SK-N-SH (cell line): ENCODE results near the gene LMBR1L. TPM values are rescaled to one million over a fixed set of nuclear protein-coding genes. Genes with fewer than 3 reads are reported as not detected.
A peak's percentile ranks its signal among the peaks of the same experiment; 100 is the strongest.

Source experiments
- CTCF ChIA-PET: fragments of 300-600, 350-600 bp; formaldehyde crosslinking; extraction: SDS; loops from one replicate; lab custom pipeline; 2021; lab: Yijun Ruan, JAX
- POLR2A ChIA-PET: fragments of 350-600 bp; sonication (Branson Sonifier 250); formaldehyde crosslinking; extraction: SDS; loops from one replicate; lab custom pipeline; 2020; ENCODE audit warnings: antibody characterized with exemption, inconsistent platforms; lab: Yijun Ruan, JAX
- DNase-seq: peaks from one replicate; pipeline ENCODE4 v3.0.0; 2012
- H2AFZ ChIP-seq: fragments of 200-600 bp; sonication (generic); 2 replicates; pipeline ENCODE4 v1.8.1; 2016; ENCODE audit warnings: antibody characterized with exemption, mild to moderate bottlenecking, low read depth
- H3F3A ChIP-seq: fragments of 200-600 bp; sonication (generic); replicated peaks from 2 replicates; pipeline ENCODE3; 2016; ENCODE audit warnings: antibody characterized with exemption, mild to moderate bottlenecking; ENCODE audit not compliant: insufficient read depth
- H3K27ac ChIP-seq, 2 experiments: fragments of 200-500 bp in 1 of 2; fragments of 200-600 bp in 1 of 2; sonication (Bioruptor generic) in 1 of 2; sonication (generic), shearing (Covaris generic) in 1 of 2; 2 replicates each; pipeline versions ENCODE4 v1.5.1 to v1.6.1; 2014 to 2016; ENCODE audit warnings: low read depth in 2 of 2, inconsistent platforms in 1 of 2, low read length in 1 of 2, mild to moderate bottlenecking in 1 of 2, mixed read lengths in 1 of 2
- H3K27me3 ChIP-seq: fragments of 200-600 bp; sonication (generic), shearing (Covaris generic); 2 replicates; pipeline ENCODE4 v1.6.1; 2016; ENCODE audit warnings: mixed run types; ENCODE audit not compliant: insufficient read depth
- H3K36me3 ChIP-seq, 2 experiments: fragments of 200-500 bp in 1 of 2; fragments of 200-600 bp in 1 of 2; sonication (Bioruptor generic) in 1 of 2; sonication (generic) in 1 of 2; replicated peaks in 1 of 2; 2 replicates each; pipeline versions ENCODE3 to v1.5.1; 2014 to 2016; ENCODE audit warnings: low read length in 1 of 2, mild to moderate bottlenecking in 1 of 2; ENCODE audit not compliant: insufficient read depth in 2 of 2, control insufficient read depth in 1 of 2
- H3K4me1 ChIP-seq, 2 experiments: fragments of 200-500 bp in 1 of 2; fragments of 200-600 bp in 1 of 2; sonication (Bioruptor generic) in 1 of 2; sonication (generic), shearing (Covaris generic) in 1 of 2; 2 replicates each; pipeline versions ENCODE4 v1.5.1 to v1.6.1; 2014 to 2016; ENCODE audit warnings: low read depth in 1 of 2, low read length in 1 of 2, mixed run types in 1 of 2; ENCODE audit not compliant: insufficient read depth in 2 of 2, control insufficient read depth in 1 of 2
- H3K4me2 ChIP-seq: fragments of 200-600 bp; sonication (generic), shearing (Covaris generic); 2 replicates; pipeline ENCODE4 v1.6.1; 2017; ENCODE audit warnings: mixed run types
- H3K4me3 ChIP-seq, 2 experiments: fragments of 200-500 bp in 1 of 2; fragments of 200-600 bp in 1 of 2; sonication (Bioruptor generic) in 1 of 2; sonication (generic), shearing (Covaris generic) in 1 of 2; 2 replicates each; pipeline versions ENCODE4 v1.5.1 to v1.8.1; 2014 to 2016; ENCODE audit warnings: low read depth in 2 of 2, inconsistent platforms in 1 of 2, low read length in 1 of 2, mild to moderate bottlenecking in 1 of 2, mixed read lengths in 1 of 2, moderate library complexity in 1 of 2
- H3K79me2 ChIP-seq: fragments of 200-600 bp; sonication (generic); 2 replicates; pipeline ENCODE4 v1.8.1; 2017; ENCODE audit warnings: mild to moderate bottlenecking; ENCODE audit not compliant: insufficient read depth
- H3K9ac ChIP-seq: fragments of 200-600 bp; sonication (generic); 2 replicates; pipeline ENCODE4 v1.6.1; 2017; ENCODE audit warnings: mixed run types
- H3K9me2 ChIP-seq: fragments of 200-600 bp; sonication (generic); 2 replicates; pipeline ENCODE4 v1.6.1; 2017; ENCODE audit warnings: mixed run types
- H3K9me3 ChIP-seq: fragments of 200-600 bp; sonication (generic); 2 replicates; pipeline ENCODE4 v1.6.1; 2017; ENCODE audit warnings: mixed run types, mild to moderate bottlenecking, moderate library complexity
- H4K20me1 ChIP-seq: fragments of 200-600 bp; sonication (generic); 2 replicates; pipeline ENCODE4 v1.6.1; 2017; ENCODE audit warnings: mild to moderate bottlenecking, mixed run types; ENCODE audit not compliant: insufficient read depth
- CHD2 ChIP-seq: fragments of 150-350 bp; IDR thresholded peaks from 2 replicates; pipeline ENCODE4 v1.6.1; 2018; ENCODE audit warnings: low read length; ENCODE audit not compliant: partially characterized antibody
- EP300 ChIP-seq, 2 experiments: IDR thresholded peaks; 2 replicates each; pipeline versions ENCODE4 v1.4.0 to v1.6.1; 2012; ENCODE audit warnings: borderline replicate concordance in 1 of 2, low read depth in 1 of 2, low read length in 1 of 2
- EZH2phosphoT487 ChIP-seq: fragments of 200-600 bp; sonication (generic); IDR thresholded peaks from 2 replicates; pipeline ENCODE4 v1.6.1; 2017; ENCODE audit warnings: low read depth, mixed run types, mild to moderate bottlenecking, antibody characterized with exemption, moderate library complexity, borderline replicate concordance
- GABPA ChIP-seq: IDR thresholded peaks from 2 replicates; pipeline ENCODE4 v1.4.0; 2012; ENCODE audit warnings: low read depth, mild to moderate bottlenecking
- JUND ChIP-seq: IDR thresholded peaks from 2 replicates; pipeline ENCODE4 v1.4.0; 2012
- MAX ChIP-seq: IDR thresholded peaks from 2 replicates; pipeline ENCODE4 v1.4.0; 2012; ENCODE audit warnings: low read depth
- MEF2A ChIP-seq: IDR thresholded peaks from 2 replicates; pipeline ENCODE4 v1.4.0; 2012; ENCODE audit warnings: low read depth, borderline replicate concordance
- MXI1 ChIP-seq: IDR thresholded peaks from 2 replicates; pipeline ENCODE4 v1.6.1; 2012; ENCODE audit warnings: mild to moderate bottlenecking, low read depth, low read length, improper control_type of control experiment
- NFIC ChIP-seq: IDR thresholded peaks from 2 replicates; pipeline ENCODE4 v1.4.0; 2012; ENCODE audit warnings: borderline replicate concordance
- POLR2AphosphoS5 ChIP-seq: IDR thresholded peaks from 2 replicates; pipeline ENCODE4 v1.6.1; 2012; ENCODE audit warnings: low read depth, low read length
- RAD21 ChIP-seq: IDR thresholded peaks from 2 replicates; pipeline ENCODE4 v1.6.1; 2012; ENCODE audit warnings: mild to moderate bottlenecking, low read length
- RCOR1 ChIP-seq: fragments of 150-350 bp; IDR thresholded peaks from 2 replicates; pipeline ENCODE4 v1.6.1; 2017; ENCODE audit warnings: antibody characterized with exemption, low read length
- RFX5 ChIP-seq: IDR thresholded peaks from 2 replicates; pipeline ENCODE4 v1.6.1; 2012; ENCODE audit warnings: mild to moderate bottlenecking, improper control_type of control experiment, low read length
- SIN3A ChIP-seq: IDR thresholded peaks from 2 replicates; pipeline ENCODE4 v1.6.1; 2012; ENCODE audit warnings: low read depth, mild to moderate bottlenecking, low read length, moderate library complexity, borderline replicate concordance
- SMC3 ChIP-seq: IDR thresholded peaks from 2 replicates; pipeline ENCODE4 v1.6.1; 2012; ENCODE audit warnings: low read depth, low read length, improper control_type of control experiment
- YY1 ChIP-seq: IDR thresholded peaks from 2 replicates; pipeline ENCODE4 v1.4.0; 2012; ENCODE audit warnings: low read depth, mild to moderate bottlenecking
- ZBTB33 ChIP-seq: IDR thresholded peaks from 2 replicates; pipeline ENCODE4 v1.4.0; 2012; ENCODE audit warnings: low read depth, borderline replicate concordance
- WGBS: methylation state at CpG from one replicate; pipeline ENCODE4 v1.1.6; 2017; ENCODE audit warnings: low lambda C conversion rate; 5-methylcytosine and 5-hydroxymethylcytosine counted together
- polyA plus RNA-seq, 3 experiments: library from polyadenylated mRNA; depleted of rRNA; stranded (reverse); fragments of >200 nt; gene quantifications; 2 replicates each; pipeline ENCODE4 v1.2.3, GENCODE V29; 2012

The LMBR1L gene
- polyA plus RNA-seq, 1 of the 3 experiments (the other 2 are of a cell fraction) = 61.4 TPM

GRCh38 chr12:49111206-49111605 is 559 bp upstream of the LMBR1L start:
- no peaks in the 10 kb centered on the region for H3K9me3 ChIP-seq
- peaks cover 25% of the 10 kb centered on the region; the same call in 1 of the 2 replicates for H4K20me1 ChIP-seq
- H3K79me2 ChIP-seq = peaks cover 42% of the 10 kb centered on the region
- no peaks in the 10 kb centered on the region for H3F3A ChIP-seq
- H2AFZ ChIP-seq = peak overlapping the region; percentile 86
- peaks cover 0 to 12% of the 10 kb centered on the region in 2 experiments; a peak in 1 of 4 replicates for H3K4me1 ChIP-seq
- peaks cover 7 to 8% of the 10 kb centered on the region in 2 experiments for H3K36me3 ChIP-seq
- 51% methylated on average over 6 of the region's 6 CpGs for WGBS
- no peak for DNase-seq
- H3K9ac ChIP-seq = peak overlapping the region; percentile 50; the same call in 1 of the 2 replicates
- H3K27ac ChIP-seq = peak overlapping the region; percentile 85 to 88
- peak overlapping the region; percentile 73 for H3K4me2 ChIP-seq
- ChIA-PET POLR2A (interaction anchor here (0.9 to 4.3 kb wide), 6 partner anchors 20 to 212 kb away, joined by 3 to 28 read pairs (median 5); partner anchors contain the start of genes TROAP, TUBA1A and TUBA1B), CTCF (interaction anchor here (0.8 to 25.0 kb wide), 10 partner anchors 9 to 230 kb away, joined by 3 to 315 read pairs (median 29); partner anchors contain the start of genes DHH and TUBA1B)
- H3K4me3 ChIP-seq = peak overlapping the region; percentile 82 to 100
- no peaks in the 10 kb centered on the region for H3K27me3 ChIP-seq
- H3K9me2 ChIP-seq = no peaks in the 10 kb centered on the region
- TF ChIP-seq RFX5 = no peak
- TF ChIP-seq MEF2A = no peak
- no peak for TF ChIP-seq EZH2phosphoT487
- TF ChIP-seq EP300 (IDR thresholded peaks at IDR 0.05; ENCODE audit: borderline replicate concordance in 1 of 2, low read depth in 1 of 2, low read length in 1 of 2) = no peak
- TF ChIP-seq POLR2AphosphoS5 = no peak
- no peak for TF ChIP-seq MXI1
- TF ChIP-seq GABPA = no peak
- no peak for TF ChIP-seq RCOR1
- no peak for TF ChIP-seq NFIC
- TF ChIP-seq SIN3A = no peak
- no peak for TF ChIP-seq JUND
- TF ChIP-seq CHD2 = no peak
- no peak for TF ChIP-seq ZBTB33
- no peak for TF ChIP-seq YY1
- no peak for TF ChIP-seq MAX
- TF ChIP-seq SMC3 = no peak
- TF ChIP-seq RAD21 = no peak
